SK-N-SH (cell line): ENCODE measurements around the gene SERBP1. TPM values are rescaled to one million over a fixed set of nuclear protein-coding genes. Genes with fewer than 3 reads are reported as not detected.

Source experiments
- CTCF ChIA-PET: fragments of 300-600, 350-600 bp; formaldehyde crosslinking; extraction: SDS; loops from one replicate; lab custom pipeline; 2021; lab: Yijun Ruan, JAX
- POLR2A ChIA-PET: fragments of 350-600 bp; sonication (Branson Sonifier 250); formaldehyde crosslinking; extraction: SDS; loops from one replicate; lab custom pipeline; 2020; ENCODE audit warnings: antibody characterized with exemption, inconsistent platforms; lab: Yijun Ruan, JAX
- DNase-seq: peaks from one replicate; pipeline ENCODE4 v3.0.0; 2012
- H2AFZ ChIP-seq: fragments of 200-600 bp; sonication (generic); 2 replicates; pipeline ENCODE4 v1.8.1; 2016; ENCODE audit warnings: antibody characterized with exemption, mild to moderate bottlenecking, low read depth
- H3F3A ChIP-seq: fragments of 200-600 bp; sonication (generic); replicated peaks from 2 replicates; pipeline ENCODE3; 2016; ENCODE audit warnings: antibody characterized with exemption, mild to moderate bottlenecking; ENCODE audit not compliant: insufficient read depth
- H3K27ac ChIP-seq, 2 experiments: fragments of 200-500 bp in 1 of 2; fragments of 200-600 bp in 1 of 2; sonication (Bioruptor generic) in 1 of 2; sonication (generic), shearing (Covaris generic) in 1 of 2; 2 replicates each; pipeline versions ENCODE4 v1.5.1 to v1.6.1; 2014 to 2016; ENCODE audit warnings: low read depth in 2 of 2, inconsistent platforms in 1 of 2, low read length in 1 of 2, mild to moderate bottlenecking in 1 of 2, mixed read lengths in 1 of 2
- H3K27me3 ChIP-seq: fragments of 200-600 bp; sonication (generic), shearing (Covaris generic); 2 replicates; pipeline ENCODE4 v1.6.1; 2016; ENCODE audit warnings: mixed run types; ENCODE audit not compliant: insufficient read depth
- H3K36me3 ChIP-seq, 2 experiments: fragments of 200-500 bp in 1 of 2; fragments of 200-600 bp in 1 of 2; sonication (Bioruptor generic) in 1 of 2; sonication (generic) in 1 of 2; replicated peaks in 1 of 2; 2 replicates each; pipeline versions ENCODE3 to v1.5.1; 2014 to 2016; ENCODE audit warnings: low read length in 1 of 2, mild to moderate bottlenecking in 1 of 2; ENCODE audit not compliant: insufficient read depth in 2 of 2, control insufficient read depth in 1 of 2
- H3K4me1 ChIP-seq, 2 experiments: fragments of 200-500 bp in 1 of 2; fragments of 200-600 bp in 1 of 2; sonication (Bioruptor generic) in 1 of 2; sonication (generic), shearing (Covaris generic) in 1 of 2; 2 replicates each; pipeline versions ENCODE4 v1.5.1 to v1.6.1; 2014 to 2016; ENCODE audit warnings: low read depth in 1 of 2, low read length in 1 of 2, mixed run types in 1 of 2; ENCODE audit not compliant: insufficient read depth in 2 of 2, control insufficient read depth in 1 of 2
- H3K4me2 ChIP-seq: fragments of 200-600 bp; sonication (generic), shearing (Covaris generic); 2 replicates; pipeline ENCODE4 v1.6.1; 2017; ENCODE audit warnings: mixed run types
- H3K4me3 ChIP-seq, 2 experiments: fragments of 200-500 bp in 1 of 2; fragments of 200-600 bp in 1 of 2; sonication (Bioruptor generic) in 1 of 2; sonication (generic), shearing (Covaris generic) in 1 of 2; 2 replicates each; pipeline versions ENCODE4 v1.5.1 to v1.8.1; 2014 to 2016; ENCODE audit warnings: low read depth in 2 of 2, inconsistent platforms in 1 of 2, low read length in 1 of 2, mild to moderate bottlenecking in 1 of 2, mixed read lengths in 1 of 2, moderate library complexity in 1 of 2
- H3K79me2 ChIP-seq: fragments of 200-600 bp; sonication (generic); 2 replicates; pipeline ENCODE4 v1.8.1; 2017; ENCODE audit warnings: mild to moderate bottlenecking; ENCODE audit not compliant: insufficient read depth
- H3K9ac ChIP-seq: fragments of 200-600 bp; sonication (generic); 2 replicates; pipeline ENCODE4 v1.6.1; 2017; ENCODE audit warnings: mixed run types
- H3K9me2 ChIP-seq: fragments of 200-600 bp; sonication (generic); 2 replicates; pipeline ENCODE4 v1.6.1; 2017; ENCODE audit warnings: mixed run types
- H3K9me3 ChIP-seq: fragments of 200-600 bp; sonication (generic); 2 replicates; pipeline ENCODE4 v1.6.1; 2017; ENCODE audit warnings: mixed run types, mild to moderate bottlenecking, moderate library complexity
- H4K20me1 ChIP-seq: fragments of 200-600 bp; sonication (generic); 2 replicates; pipeline ENCODE4 v1.6.1; 2017; ENCODE audit warnings: mild to moderate bottlenecking, mixed run types; ENCODE audit not compliant: insufficient read depth
- ELF1 ChIP-seq: IDR thresholded peaks from 2 replicates; pipeline ENCODE4 v1.4.0; 2012
- EP300 ChIP-seq, 2 experiments: IDR thresholded peaks; 2 replicates each; pipeline versions ENCODE4 v1.4.0 to v1.6.1; 2012; ENCODE audit warnings: borderline replicate concordance in 1 of 2, low read depth in 1 of 2, low read length in 1 of 2
- FOXJ3 ChIP-seq: sonication (generic); formaldehyde crosslinking; IDR thresholded peaks from 2 replicates; pipeline ENCODE4 v1.5.1; 2020; ENCODE audit warnings: mild to moderate bottlenecking, missing genetic modification reagents
- FOXM1 ChIP-seq: IDR thresholded peaks from 2 replicates; pipeline ENCODE4 v1.4.0; 2012; ENCODE audit warnings: low read depth, mild to moderate bottlenecking
- GABPA ChIP-seq: IDR thresholded peaks from 2 replicates; pipeline ENCODE4 v1.4.0; 2012; ENCODE audit warnings: low read depth, mild to moderate bottlenecking
- GATA2 ChIP-seq: sonication (generic); formaldehyde crosslinking; IDR thresholded peaks from 2 replicates; pipeline ENCODE4 v1.5.0; 2020; ENCODE audit warnings: mild to moderate bottlenecking, missing genetic modification reagents
- MXI1 ChIP-seq: IDR thresholded peaks from 2 replicates; pipeline ENCODE4 v1.6.1; 2012; ENCODE audit warnings: mild to moderate bottlenecking, low read depth, low read length, improper control_type of control experiment
- NFIC ChIP-seq: IDR thresholded peaks from 2 replicates; pipeline ENCODE4 v1.4.0; 2012; ENCODE audit warnings: borderline replicate concordance
- NRF1 ChIP-seq: IDR thresholded peaks from 2 replicates; pipeline ENCODE4 v1.6.1; 2012; ENCODE audit warnings: low read depth, mild to moderate bottlenecking, low read length
- RAD21 ChIP-seq: IDR thresholded peaks from 2 replicates; pipeline ENCODE4 v1.6.1; 2012; ENCODE audit warnings: mild to moderate bottlenecking, low read length
- RFX5 ChIP-seq: IDR thresholded peaks from 2 replicates; pipeline ENCODE4 v1.6.1; 2012; ENCODE audit warnings: mild to moderate bottlenecking, improper control_type of control experiment, low read length
- TCF12 ChIP-seq: IDR thresholded peaks from 2 replicates; pipeline ENCODE4 v1.4.0; 2012
- YY1 ChIP-seq: IDR thresholded peaks from 2 replicates; pipeline ENCODE4 v1.4.0; 2012; ENCODE audit warnings: low read depth, mild to moderate bottlenecking
- WGBS: methylation state at CpG from one replicate; pipeline ENCODE4 v1.1.6; 2017; ENCODE audit warnings: low lambda C conversion rate; 5-methylcytosine and 5-hydroxymethylcytosine counted together
- polyA plus RNA-seq, 3 experiments: library from polyadenylated mRNA; depleted of rRNA; stranded (reverse); fragments of >200 nt; gene quantifications; 2 replicates each; pipeline ENCODE4 v1.2.3, GENCODE V29; 2012
- TF ChIP-seq, protein P1 (sequence below): IDR thresholded peaks from 2 replicates; pipeline ENCODE4 v1.4.0; 2012; ENCODE audit warnings: low read depth, borderline replicate concordance
- TF ChIP-seq, protein P2 (sequence below): IDR thresholded peaks from 2 replicates; pipeline ENCODE4 v1.4.0; 2012; ENCODE audit warnings: low read depth, borderline replicate concordance
- TF ChIP-seq, protein P3 (sequence below): IDR thresholded peaks from 2 replicates; pipeline ENCODE4 v1.4.0; 2012; ENCODE audit warnings: low read depth
- TF ChIP-seq, protein P4 (sequence below): IDR thresholded peaks from 2 replicates; pipeline ENCODE4 v1.6.1; 2012; ENCODE audit warnings: mild to moderate bottlenecking, low read depth, low read length, moderate library complexity

SERBP1 gene
- polyA plus RNA-seq, 1 of the 3 experiments (the other 2 are of a cell fraction), result 194 TPM

DNA sequence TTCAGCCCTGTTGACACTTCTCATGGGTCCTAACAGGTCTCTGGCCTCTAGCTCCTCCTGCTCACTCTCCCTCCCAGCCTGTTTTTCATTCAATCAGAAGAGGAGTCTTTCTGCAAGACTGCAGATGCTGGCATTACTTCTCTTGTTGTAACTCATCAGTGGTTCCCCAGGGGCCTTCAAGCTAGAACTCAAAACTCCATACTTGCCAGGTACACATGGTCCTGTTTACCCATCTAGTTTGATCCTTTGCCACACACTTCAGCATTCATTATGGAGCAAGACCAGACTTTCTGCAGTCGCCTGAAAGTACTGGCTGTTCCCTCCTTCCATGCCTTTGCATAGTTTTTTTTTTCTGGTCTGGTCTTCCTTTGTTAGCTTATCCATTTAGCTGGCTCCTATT is 47.9 kb downstream of the SERBP1 start:
- Histone ChIP-seq H3K9me3 (no peaks in the 10 kb centered on the region; the same call in 1 of the 2 replicates), H3K4me1 (no peaks in the 10 kb centered on the region), H3K79me2 (no peaks in the 10 kb centered on the region), H3K4me2 (no peak overlapping the region), H3K9me2 (no peaks in the 10 kb centered on the region), H4K20me1 (no peaks in the 10 kb centered on the region), H3K36me3 (peaks cover 0 to 9% of the 10 kb centered on the region in 2 experiments), H3K27ac (no peak overlapping the region), H3K27me3 (no peaks in the 10 kb centered on the region), H2AFZ (no peak overlapping the region), H3K4me3 (no peak overlapping the region), H3F3A (no peaks in the 10 kb centered on the region), H3K9ac (no peak overlapping the region)
- ChIA-PET POLR2A (no interaction called here), CTCF (interaction anchor here (2.9 kb wide), 1 partner anchor 34 kb away, joined by 9 read pairs; no protein-coding TSS in a partner anchor)
- WGBS, result 90% methylated on average over 1 of the region's 1 CpG
- DNase-seq, result no peak
- TF ChIP-seq NFIC, result no peak
- TF ChIP-seq NRF1, result no peak
- TF ChIP-seq, protein P1, sequence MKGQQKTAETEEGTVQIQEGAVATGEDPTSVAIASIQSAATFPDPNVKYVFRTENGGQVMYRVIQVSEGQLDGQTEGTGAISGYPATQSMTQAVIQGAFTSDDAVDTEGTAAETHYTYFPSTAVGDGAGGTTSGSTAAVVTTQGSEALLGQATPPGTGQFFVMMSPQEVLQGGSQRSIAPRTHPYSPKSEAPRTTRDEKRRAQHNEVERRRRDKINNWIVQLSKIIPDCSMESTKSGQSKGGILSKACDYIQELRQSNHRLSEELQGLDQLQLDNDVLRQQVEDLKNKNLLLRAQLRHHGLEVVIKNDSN, result no peak
- TF ChIP-seq ELF1, result no peak
- TF ChIP-seq TCF12, result no peak
- TF ChIP-seq GATA2 (CRISPR knock-in tag), result no peak
- no peak for TF ChIP-seq EP300 (IDR thresholded peaks at IDR 0.05; ENCODE audit: borderline replicate concordance in 1 of 2, low read depth in 1 of 2, low read length in 1 of 2)
- no peak for TF ChIP-seq FOXJ3 (CRISPR knock-in tag)
- no peak for TF ChIP-seq YY1
- TF ChIP-seq GABPA, result no peak
- TF ChIP-seq RAD21, result no peak
- TF ChIP-seq, protein P2, sequence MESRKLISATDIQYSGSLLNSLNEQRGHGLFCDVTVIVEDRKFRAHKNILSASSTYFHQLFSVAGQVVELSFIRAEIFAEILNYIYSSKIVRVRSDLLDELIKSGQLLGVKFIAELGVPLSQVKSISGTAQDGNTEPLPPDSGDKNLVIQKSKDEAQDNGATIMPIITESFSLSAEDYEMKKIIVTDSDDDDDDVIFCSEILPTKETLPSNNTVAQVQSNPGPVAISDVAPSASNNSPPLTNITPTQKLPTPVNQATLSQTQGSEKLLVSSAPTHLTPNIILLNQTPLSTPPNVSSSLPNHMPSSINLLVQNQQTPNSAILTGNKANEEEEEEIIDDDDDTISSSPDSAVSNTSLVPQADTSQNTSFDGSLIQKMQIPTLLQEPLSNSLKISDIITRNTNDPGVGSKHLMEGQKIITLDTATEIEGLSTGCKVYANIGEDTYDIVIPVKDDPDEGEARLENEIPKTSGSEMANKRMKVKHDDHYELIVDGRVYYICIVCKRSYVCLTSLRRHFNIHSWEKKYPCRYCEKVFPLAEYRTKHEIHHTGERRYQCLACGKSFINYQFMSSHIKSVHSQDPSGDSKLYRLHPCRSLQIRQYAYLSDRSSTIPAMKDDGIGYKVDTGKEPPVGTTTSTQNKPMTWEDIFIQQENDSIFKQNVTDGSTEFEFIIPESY, result no peak
- TF ChIP-seq RFX5, result no peak
- no peak for TF ChIP-seq FOXM1
- TF ChIP-seq, protein P3, sequence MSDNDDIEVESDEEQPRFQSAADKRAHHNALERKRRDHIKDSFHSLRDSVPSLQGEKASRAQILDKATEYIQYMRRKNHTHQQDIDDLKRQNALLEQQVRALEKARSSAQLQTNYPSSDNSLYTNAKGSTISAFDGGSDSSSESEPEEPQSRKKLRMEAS, result no peak
- TF ChIP-seq, protein P4, sequence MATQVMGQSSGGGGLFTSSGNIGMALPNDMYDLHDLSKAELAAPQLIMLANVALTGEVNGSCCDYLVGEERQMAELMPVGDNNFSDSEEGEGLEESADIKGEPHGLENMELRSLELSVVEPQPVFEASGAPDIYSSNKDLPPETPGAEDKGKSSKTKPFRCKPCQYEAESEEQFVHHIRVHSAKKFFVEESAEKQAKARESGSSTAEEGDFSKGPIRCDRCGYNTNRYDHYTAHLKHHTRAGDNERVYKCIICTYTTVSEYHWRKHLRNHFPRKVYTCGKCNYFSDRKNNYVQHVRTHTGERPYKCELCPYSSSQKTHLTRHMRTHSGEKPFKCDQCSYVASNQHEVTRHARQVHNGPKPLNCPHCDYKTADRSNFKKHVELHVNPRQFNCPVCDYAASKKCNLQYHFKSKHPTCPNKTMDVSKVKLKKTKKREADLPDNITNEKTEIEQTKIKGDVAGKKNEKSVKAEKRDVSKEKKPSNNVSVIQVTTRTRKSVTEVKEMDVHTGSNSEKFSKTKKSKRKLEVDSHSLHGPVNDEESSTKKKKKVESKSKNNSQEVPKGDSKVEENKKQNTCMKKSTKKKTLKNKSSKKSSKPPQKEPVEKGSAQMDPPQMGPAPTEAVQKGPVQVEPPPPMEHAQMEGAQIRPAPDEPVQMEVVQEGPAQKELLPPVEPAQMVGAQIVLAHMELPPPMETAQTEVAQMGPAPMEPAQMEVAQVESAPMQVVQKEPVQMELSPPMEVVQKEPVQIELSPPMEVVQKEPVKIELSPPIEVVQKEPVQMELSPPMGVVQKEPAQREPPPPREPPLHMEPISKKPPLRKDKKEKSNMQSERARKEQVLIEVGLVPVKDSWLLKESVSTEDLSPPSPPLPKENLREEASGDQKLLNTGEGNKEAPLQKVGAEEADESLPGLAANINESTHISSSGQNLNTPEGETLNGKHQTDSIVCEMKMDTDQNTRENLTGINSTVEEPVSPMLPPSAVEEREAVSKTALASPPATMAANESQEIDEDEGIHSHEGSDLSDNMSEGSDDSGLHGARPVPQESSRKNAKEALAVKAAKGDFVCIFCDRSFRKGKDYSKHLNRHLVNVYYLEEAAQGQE, result no peak
- TF ChIP-seq MXI1, result no peak
